Retinal pigment epithelial cell (primary cell): ENCODE measurements around the gene RPL12.
"Not testable (repeated sequence)": the region's sequence is repeated elsewhere in the genome, so short reads cannot be mapped to it uniquely, and the experiment has no call there.

Experiments used
- DNase-seq: peaks from one replicate; pipeline ENCODE4 v3.0.0-alpha.2; 2010; ENCODE audit warnings: low read depth
- H3K4me3 ChIP-seq: 2 replicates; pipeline ENCODE4 v1.5.1; 2011; ENCODE audit warnings: mild to moderate bottlenecking, low read length, control low read depth, moderate library complexity
- TF ChIP-seq, protein P1 (sequence below): conservative IDR thresholded peaks from 2 replicates; pipeline ENCODE4 v1.5.1; 2011; ENCODE audit warnings: low read depth, low read length, control low read depth, inconsistent platforms

RPL12 gene

DNA sequence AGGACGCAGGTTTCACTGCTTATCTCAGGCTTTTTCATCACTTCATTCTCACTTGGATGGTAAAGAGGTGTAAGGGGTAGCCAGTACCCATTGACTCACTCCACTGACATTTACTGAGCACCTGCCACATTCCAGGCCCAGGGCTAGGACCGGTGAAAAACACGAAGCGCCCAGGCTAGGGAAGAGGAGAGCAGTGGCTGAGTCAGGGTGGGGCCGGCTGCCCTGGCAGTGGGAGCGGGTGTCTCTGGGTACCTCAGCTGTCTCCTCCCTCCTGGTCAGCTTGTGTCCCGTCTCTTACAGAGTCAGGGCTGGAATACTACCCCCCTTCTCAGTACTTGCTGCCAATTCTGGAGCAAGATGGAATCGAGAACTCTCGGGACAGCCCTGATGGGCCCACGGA, 22.3 kb upstream of the RPL12 start:
- TF ChIP-seq, protein P1, sequence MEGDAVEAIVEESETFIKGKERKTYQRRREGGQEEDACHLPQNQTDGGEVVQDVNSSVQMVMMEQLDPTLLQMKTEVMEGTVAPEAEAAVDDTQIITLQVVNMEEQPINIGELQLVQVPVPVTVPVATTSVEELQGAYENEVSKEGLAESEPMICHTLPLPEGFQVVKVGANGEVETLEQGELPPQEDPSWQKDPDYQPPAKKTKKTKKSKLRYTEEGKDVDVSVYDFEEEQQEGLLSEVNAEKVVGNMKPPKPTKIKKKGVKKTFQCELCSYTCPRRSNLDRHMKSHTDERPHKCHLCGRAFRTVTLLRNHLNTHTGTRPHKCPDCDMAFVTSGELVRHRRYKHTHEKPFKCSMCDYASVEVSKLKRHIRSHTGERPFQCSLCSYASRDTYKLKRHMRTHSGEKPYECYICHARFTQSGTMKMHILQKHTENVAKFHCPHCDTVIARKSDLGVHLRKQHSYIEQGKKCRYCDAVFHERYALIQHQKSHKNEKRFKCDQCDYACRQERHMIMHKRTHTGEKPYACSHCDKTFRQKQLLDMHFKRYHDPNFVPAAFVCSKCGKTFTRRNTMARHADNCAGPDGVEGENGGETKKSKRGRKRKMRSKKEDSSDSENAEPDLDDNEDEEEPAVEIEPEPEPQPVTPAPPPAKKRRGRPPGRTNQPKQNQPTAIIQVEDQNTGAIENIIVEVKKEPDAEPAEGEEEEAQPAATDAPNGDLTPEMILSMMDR: no peak
- H3K4me3 ChIP-seq: no peak overlapping the region
- no peak for DNase-seq

DNA sequence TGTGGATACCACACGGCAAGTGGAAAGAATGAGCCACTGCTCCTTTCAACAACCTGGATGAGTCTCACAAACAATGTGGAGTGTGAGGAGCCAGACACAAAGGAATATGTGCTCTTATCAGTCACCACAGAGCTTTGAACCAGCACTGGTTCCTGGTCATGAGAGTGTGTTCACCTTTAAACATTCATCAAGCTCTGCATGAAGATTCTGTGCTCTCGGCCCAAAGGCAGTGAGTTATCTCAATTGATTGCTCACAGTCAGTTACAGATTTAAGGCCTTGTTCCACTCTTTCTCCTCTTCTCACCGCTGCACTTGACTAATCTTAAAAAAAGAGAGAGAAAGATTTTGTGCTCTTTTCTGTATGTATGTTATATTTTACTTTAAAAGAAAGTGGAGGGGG, 19.5 kb upstream of the RPL12 start:
- no peak overlapping the region for H3K4me3 ChIP-seq
- DNase-seq: no peak
- TF ChIP-seq, protein P1: no peak

DNA sequence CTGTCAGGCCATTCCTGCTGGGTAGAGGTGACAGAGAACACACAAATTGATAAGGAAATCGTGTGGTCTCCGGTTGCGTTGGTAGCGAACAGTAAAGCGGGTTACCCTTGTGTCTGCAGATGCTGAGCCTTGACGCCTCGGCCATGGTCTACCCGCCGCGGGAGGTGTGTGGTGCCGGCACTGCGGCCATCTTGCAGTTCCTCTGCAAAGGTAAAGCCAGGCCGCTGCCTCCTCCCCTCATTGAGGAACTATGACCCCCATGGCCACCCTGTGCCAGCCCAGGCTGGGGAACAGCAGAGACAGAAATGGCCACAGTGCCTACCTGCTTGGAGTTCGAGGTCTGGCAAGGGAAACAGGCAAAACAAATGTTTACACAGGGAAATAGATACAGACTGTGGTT, 16.4 kb upstream of the RPL12 start:
- TF ChIP-seq, protein P1: no peak

DNA sequence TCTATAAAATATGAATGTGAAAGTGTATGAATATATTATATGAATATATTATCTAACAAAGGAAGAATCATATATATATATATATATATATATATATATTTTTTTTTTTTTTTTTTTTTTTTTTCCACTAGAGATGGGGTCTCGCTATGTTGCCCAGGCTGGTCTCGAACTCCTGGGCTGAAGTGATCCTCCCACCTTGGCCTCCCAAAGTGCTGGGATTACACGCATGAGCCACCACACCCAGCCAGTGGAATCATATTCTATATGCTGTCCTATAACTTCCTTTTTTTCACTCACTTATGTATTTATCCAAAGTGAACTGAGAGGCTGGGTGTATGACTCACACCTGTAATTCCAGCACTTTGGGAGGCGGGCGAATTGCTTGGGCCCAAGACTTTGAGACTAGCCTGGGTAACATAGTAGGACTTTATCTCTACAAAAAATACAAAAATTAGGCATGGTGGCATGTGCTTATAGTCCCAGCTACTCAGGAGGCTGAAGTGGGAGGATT, 15.3 kb upstream of the RPL12 start:
- DNase-seq, H3K4me3 ChIP-seq: not testable (repeated sequence)

More for the DNA sequence above, 16.4 kb upstream of the RPL12 start:
- DNase-seq: no peak
- no peak overlapping the region for H3K4me3 ChIP-seq

DNA sequence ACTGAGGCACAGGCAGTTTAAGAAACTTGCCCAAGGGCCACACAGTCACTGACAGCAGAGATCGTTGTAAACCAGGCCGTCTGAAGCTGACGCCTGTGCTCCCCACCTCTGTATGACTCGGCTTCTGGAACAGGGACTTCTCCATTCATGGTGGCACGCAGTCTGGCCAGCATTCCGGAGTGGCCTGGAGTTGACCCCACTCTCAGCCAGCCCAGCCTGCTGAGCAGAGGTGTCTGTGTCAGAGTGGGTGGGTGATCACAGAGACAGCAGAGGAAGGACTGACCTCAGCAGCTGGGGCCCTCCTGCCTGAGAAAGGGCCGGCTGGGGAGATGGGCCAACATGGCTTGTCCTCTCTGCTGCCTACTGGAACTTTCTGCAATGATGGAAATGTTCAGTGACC, 12.7 kb upstream of the RPL12 start:
- TF ChIP-seq, protein P1: no peak
- no peak for DNase-seq
- H3K4me3 ChIP-seq: no peak overlapping the region

DNA sequence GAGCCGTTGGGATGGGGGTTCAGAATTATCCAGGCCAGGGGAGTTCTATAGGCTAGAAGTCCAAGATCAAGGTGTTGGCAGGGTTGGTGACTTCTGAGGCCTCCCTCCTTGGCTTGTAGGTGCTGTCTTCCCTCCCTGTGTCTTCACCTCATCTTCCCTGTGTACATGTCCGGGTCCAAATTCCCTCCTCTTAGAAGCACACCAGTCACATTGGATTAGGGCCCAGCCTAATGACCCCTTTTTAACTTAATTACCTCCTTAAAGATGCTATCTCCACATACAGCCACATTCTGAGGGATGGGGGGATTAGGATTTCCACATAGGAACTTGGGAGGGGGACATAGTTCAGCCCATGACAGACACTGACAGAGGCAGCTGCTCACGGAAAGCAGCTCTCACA, 12.2 kb upstream of the RPL12 start:
- DNase-seq: no peak
- TF ChIP-seq, protein P1: no peak
- H3K4me3 ChIP-seq: no peak overlapping the region

DNA sequence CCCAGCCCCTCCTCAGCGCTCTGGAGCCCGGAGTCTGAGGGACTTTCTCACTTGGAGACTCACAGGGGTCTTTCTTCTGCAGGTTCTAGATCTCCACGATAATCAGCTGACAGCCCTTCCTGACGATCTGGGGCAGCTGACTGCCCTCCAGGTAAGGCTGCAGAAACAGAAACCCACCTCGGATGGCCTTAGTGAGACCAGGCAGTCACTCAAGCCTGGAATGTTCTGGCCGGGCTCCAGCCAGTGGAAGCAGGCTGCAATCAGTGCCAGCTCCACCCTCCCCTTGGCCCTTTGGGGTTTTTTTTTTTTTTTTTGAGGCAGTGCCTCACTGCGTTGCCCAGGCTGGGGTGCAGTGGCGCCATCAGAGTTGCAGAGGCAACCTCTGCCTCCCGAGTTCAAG, 7.7 kb upstream of the RPL12 start:
- DNase-seq: no peak
- H3K4me3 ChIP-seq: no peak overlapping the region
- TF ChIP-seq, protein P1: no peak

DNA sequence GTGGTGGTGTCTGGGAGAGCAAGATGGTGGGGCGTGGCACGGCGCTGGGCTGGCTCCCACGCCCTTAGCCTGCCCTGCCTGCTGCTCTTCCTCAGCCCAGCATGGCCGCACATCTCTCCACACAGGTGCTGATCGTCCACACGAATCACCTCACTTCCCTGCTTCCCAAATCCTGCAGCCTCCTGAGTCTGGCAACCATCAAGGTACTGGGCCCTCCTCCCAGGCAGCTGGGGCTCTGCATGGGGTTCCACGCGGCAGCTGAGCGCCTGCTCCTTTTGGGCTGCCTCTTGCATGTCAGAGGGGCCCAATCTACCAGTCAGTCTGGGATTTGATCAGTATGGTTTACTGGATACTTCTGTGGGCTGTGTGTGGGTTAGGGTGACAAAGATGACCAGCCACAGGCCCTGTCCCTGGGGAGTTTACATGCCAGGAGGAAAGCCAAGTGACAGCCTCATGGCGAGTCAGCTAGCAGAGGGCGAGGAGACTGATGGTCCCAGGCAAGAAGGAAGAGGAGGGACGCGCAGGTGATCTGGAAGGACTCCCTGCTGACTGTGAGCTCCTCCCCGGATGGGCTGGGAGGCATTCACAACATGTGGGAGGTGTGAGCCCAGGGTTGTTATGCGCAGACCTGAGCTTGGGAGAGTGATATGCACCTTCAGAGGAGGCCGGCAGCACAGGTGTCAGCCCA, 6.1 kb upstream of the RPL12 start:
- DNase-seq: no peak
- TF ChIP-seq, protein P1: no peak
- H3K4me3 ChIP-seq: no peak overlapping the region
